Muscle of back (tissue), 13 donors: ENCODE data around the gene EGF. TPM values are rescaled to one million over a fixed set of nuclear protein-coding genes. Genes with fewer than 3 reads are reported as not detected.
A peak's percentile ranks its signal among the peaks of the same experiment; 100 is the strongest.
"Not testable (repeated sequence)": the region's sequence is repeated elsewhere in the genome, so short reads cannot be mapped to it uniquely, and the experiment has no call there.

Experiments used
- DNase-seq, 3 donors: peaks; one replicate each; pipeline versions ENCODE4 v3.0.0 to v3.0.0-alpha.2; 2013
- long read RNA-seq, 9 donors: transcript quantifications; one replicate each; lab custom pipeline, GENCODE V29; 2026
- polyA plus RNA-seq, 10 donors: library from polyadenylated mRNA; unstranded; fragments of 120-200 nt; gene quantifications; one replicate each; pipeline ENCODE4 v1.2.1, GENCODE V29; 2013; ENCODE audit not compliant: insufficient read length in 10 of 10

EGF gene
- 10 to 100 TPM in 4 of 10 donors, 1 to 10 TPM in 6; 3.3 to 16.7 (median 8.5) TPM for polyA plus RNA-seq
- long read RNA-seq, donor 1 = 0 reads
- long read RNA-seq, donor 2 = 0 reads
- long read RNA-seq, donor 3 = 0 reads
- long read RNA-seq, donor 4 = 0 reads
- long read RNA-seq, donor 5 = 0 reads
- long read RNA-seq, donor 6, partial matches to known transcripts = 0 of 1 reads
- long read RNA-seq, donor 6, other reads (novel, unspliced or antisense) = 0 of 1 reads
- long read RNA-seq, donor 7, partial matches to known transcripts = 0 of 1 reads
- long read RNA-seq, donor 7, other reads (novel, unspliced or antisense) = 0 of 1 reads
- long read RNA-seq, donor 8, partial matches to known transcripts = 0 of 1 reads
- long read RNA-seq, donor 8, other reads (novel, unspliced or antisense) = 0 of 1 reads
- long read RNA-seq, donor 9 = 0 reads

GRCh38 chr4:109912706-109913595 lies at the start of gene EGF:
EGF (plus strand) TSS chr4:109912883; CDS start chr4:109913336, 453 bp downstream.
- no peak for DNase-seq

DNA sequence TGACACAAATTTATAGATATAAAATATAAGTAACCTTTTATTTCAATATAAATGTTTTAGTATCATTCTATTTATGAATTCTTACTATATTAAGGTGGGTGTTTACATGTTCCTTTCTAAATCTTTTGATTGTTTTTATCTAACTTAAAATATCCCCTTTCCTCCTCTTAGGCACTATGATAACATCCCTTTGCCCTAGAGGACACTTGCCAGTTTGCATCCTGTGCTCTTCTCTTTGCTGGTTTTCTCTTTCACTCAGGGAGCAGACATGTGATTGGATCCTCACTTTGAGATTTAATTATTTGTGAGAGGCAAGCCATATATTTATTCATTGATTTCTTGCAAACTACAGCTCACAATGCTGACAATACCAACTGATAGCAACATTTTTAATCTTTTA lies 48.5 kb upstream of the EGF start:
- no peak for DNase-seq

GRCh38 chr4:109870061-109870460 lies 42.6 kb upstream of the EGF start:
- DNase-seq = no peak

GRCh38 chr4:109872065-109872464 lies 40.6 kb upstream of the EGF start:
- no peak for DNase-seq

- DNase-seq = no peak
These were observed 39.6 kb upstream of the EGF start for GRCh38 chr4:109872950-109873656.

GRCh38 chr4:109873791-109874514 lies 38.7 kb upstream of the EGF start:
- no peak for DNase-seq

- DNase-seq = no peak
These were observed 37.6 kb upstream of the EGF start for GRCh38 chr4:109875106-109875505.

GRCh38 chr4:109875553-109875952 lies 37.1 kb upstream of the EGF start:
- DNase-seq = not testable (repeated sequence)

GRCh38 chr4:109876634-109877265 lies 35.9 kb upstream of the EGF start:
- DNase-seq = no peak

DNA sequence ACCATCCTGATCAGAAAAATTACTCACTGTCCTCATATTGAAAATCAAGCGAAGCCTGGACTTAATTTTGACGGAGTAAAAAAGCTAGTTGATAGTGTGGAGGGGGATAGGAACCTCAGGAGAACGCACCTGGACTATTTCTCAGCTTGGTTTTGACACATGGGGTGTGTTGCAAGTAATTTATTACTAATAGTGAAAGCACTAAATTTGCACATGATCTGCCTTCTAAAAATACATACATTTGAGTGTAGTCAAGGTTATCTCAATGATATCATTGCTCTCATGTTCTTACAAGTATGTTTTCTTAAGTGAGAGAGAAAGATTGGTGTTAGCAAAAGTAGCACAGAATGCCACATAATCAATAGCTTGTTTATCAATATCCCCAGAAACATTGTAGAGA lies 35.3 kb upstream of the EGF start:
- DNase-seq = no peak

DNA sequence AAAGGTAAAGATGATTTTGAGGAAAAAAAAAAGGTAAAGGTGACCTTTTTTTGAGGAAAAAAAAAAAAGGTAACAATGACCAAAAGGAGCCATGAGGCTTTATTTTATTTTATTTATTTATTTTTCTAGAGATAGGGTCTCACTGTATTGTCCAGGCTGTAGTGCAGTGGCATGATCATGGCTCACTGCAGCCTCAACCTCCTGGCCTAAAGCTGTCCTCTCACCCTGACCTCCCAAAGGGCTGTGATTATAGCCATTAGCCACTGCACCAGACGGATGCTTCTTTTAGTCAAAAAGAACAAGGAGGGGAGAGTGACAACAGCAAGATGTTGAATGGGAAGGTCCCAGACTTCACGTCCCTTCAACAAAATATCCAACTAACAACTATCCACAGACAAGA lies 34.3 kb upstream of the EGF start:
- DNase-seq = no peak

DNA sequence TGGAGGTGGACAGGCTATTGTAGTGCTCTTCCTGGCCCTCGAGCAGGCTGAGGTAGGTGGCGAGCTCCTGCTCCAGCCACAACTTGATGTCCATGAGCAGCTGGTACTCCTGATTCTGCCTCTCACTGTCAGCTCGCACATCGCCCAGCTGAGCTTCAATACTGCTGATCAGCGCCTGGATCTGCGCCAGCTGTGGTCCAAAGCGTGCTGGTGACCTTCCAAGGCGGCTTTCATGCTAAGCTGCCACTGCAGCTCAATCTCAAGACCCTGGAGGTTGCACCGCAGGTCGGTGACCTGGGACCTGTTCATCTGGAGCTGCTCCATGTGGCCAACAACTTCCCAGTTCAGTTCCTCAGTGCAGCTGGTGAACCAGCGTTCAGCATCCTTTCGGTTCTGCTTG lies 33.6 kb upstream of the EGF start:
- DNase-seq = peak in 1 of 3 donors; percentile 12

- no peak for DNase-seq
These were observed 32.9 kb upstream of the EGF start for GRCh38 chr4:109879636-109880314.

DNA sequence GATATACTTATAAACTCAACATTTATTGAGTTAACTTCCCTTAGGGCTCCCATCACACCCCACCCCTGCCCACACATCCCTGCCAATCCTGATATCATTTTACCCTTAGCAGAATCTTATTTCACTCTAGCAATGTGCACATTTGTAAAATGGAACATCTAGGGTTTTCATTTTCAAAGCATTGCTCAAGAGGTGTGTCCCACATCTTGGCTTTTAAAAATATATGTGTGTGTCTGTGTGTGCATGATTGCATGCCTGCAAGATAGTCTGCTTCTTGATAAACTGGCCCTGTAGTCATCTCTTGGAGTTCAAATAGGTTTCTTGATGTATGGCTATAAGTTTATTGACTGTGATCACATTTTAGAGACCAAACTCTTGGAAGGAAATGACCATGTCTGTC lies 26.4 kb upstream of the EGF start:
- no peak for DNase-seq

DNA sequence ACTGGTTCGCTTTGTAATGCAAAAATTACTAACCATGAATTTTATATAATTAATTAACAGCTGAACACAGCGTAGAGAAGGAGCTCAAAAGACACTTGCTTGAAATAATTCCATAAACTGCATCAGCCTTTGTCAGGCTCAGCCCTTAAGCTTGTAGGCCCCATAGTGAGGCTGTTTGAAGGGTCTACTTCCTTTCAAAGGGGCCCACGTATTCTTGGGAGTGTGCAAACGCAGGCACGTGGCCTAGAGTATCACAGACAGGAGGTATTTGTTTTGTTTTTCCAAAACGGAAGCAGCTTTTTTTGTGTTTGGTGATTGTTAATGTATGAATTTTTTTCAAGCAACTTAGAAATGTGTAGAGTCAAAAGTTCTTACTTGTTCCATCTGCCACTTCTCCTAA lies 25.6 kb upstream of the EGF start:
- DNase-seq = no peak

DNA sequence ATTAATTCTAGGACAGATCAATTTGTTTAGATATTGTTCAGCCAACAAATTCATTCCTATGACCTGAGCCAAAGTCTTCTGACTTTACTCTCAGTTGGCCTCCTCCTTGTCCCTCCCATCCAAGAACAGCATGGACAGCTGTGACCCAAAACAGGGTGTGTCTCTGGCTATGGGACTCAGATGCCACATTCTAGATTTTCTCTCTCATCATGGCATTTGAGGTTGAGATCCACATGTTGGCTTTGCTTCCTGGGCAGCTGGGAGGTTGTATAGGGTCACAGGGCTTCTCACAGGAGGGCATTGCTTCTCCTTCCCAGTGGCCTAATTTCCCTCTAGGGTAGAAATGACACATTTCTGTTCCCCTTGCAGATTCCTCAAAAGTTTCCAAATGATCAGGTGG lies 22.6 kb upstream of the EGF start:
- no peak for DNase-seq

- DNase-seq = no peak
These were observed 10.0 kb upstream of the EGF start for GRCh38 chr4:109902559-109903251.

- no peak for DNase-seq
These were observed 4.0 kb upstream of the EGF start for GRCh38 chr4:109908731-109909130.

- no peak for DNase-seq
These were observed 2.4 kb upstream of the EGF start for GRCh38 chr4:109910256-109910655.
